ENCODE data around the gene ITGAX. TPM values are rescaled to one million over a fixed set of nuclear protein-coding genes. Genes with fewer than 3 reads are reported as not detected.

Gene ITGAX
- total RNA-seq, 1 experiment from 2014 or later = 1.9 TPM

- ChIA-PET RAD21 (ENCODE audit: low non-redundant PET in 1 of 2, low total read pairs in 2 of 2, uncharacterized antibody in 2 of 2, unreplicated experiment in 2 of 2) (no interaction called here), POLR2A (no interaction called here), CTCF (no interaction called here)
- no peak for TF ChIP-seq ELF1 (IDR thresholded peaks at IDR 0.05; ENCODE audit: borderline replicate concordance, low read depth)
- TF ChIP-seq CBX3 (IDR thresholded peaks at IDR 0.05; ENCODE audit: low read depth) = no peak
- no peak for TF ChIP-seq CTCF (IDR thresholded peaks at IDR 0.05 in 2 of 3, conservative IDR thresholded peaks at IDR 0.05 in 1 of 3; ENCODE audit: borderline replicate concordance in 1 of 3, insufficient read depth in 1 of 3, low read depth in 2 of 3, low read length in 2 of 3)
- TF ChIP-seq EZH2 (IDR thresholded peaks at IDR 0.05) = no peak
- no peaks in the 10 kb centered on the region for H3K27me3 ChIP-seq (ENCODE audit: insufficient read depth, low read length)
- H2AFZ ChIP-seq (ENCODE audit: low read depth, low read length, poor library complexity, severe bottlenecking) = no peak overlapping the region
- peaks cover 0 to 7% of the 10 kb centered on the region in 2 experiments; a peak in 1 of 4 replicates for H3K9me3 ChIP-seq (ENCODE audit: control insufficient read depth in 1 of 2, insufficient read depth in 1 of 2, low read depth in 1 of 2, low read length in 2 of 2)
- no TSS peak for BruUV-seq (replicated peaks)
- H3K9ac ChIP-seq (ENCODE audit: low read length) = no peak overlapping the region
- H3K4me1 ChIP-seq (ENCODE audit: control insufficient read depth in 1 of 2, insufficient read depth in 2 of 2, low read length in 2 of 2) = peaks cover 1 to 10% of the 10 kb centered on the region in 2 experiments
- H3K36me3 ChIP-seq (ENCODE audit: control insufficient read depth in 1 of 2, insufficient read depth in 2 of 2, low read length in 2 of 2) = peaks cover 0 to 14% of the 10 kb centered on the region in 2 experiments; a peak in 1 of 4 replicates
- ATAC-seq = peak; percentile 56
- DNase-seq (ENCODE audit: low read depth, low spot score) = no peak
- H3K4me2 ChIP-seq (ENCODE audit: low read length) = no peak overlapping the region
- no peaks in the 10 kb centered on the region for H4K20me1 ChIP-seq (ENCODE audit: insufficient read depth)
- no peak overlapping the region for H3K4me3 ChIP-seq (replicated peaks in 1 of 2; ENCODE audit: low read depth in 1 of 2, low read length in 2 of 2)
- no peaks in the 10 kb centered on the region for H3K9me2 ChIP-seq (ENCODE audit: insufficient read depth)
- intact Hi-C loops (cut with micrococcal nuclease) = no loop called here
- peaks cover 17% of the 10 kb centered on the region for H3K79me2 ChIP-seq (ENCODE audit: insufficient read depth, low read length)
- no peak overlapping the region for H3K27ac ChIP-seq (ENCODE audit: low read depth, low read length)
Observed at GRCh38 chr16:31397701-31398100, 42.7 kb downstream of the ITGAX start.

DNA sequence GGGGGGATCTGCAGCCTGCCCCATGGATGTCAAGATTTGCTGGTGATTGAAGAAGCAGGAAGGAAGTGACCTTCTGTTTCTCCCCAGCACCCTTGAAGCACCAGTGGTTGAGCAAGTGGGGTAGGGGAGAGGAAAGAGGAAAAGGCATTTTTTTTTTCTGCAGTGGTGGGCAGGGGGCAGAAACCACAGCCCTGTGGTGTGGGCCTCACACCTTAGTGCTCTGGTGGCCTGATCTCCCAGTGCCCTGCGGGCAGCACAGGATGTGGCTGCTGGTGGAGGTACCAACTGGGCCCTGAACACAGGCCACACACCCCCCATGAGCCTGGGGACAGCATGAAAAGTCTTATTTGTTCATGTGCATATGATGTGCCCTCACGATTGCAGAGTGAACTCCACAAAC lies 45.2 kb downstream of the ITGAX start:
- DNase-seq (ENCODE audit: low read depth, low spot score) (no peak), ATAC-seq (no peak)
- ChIA-PET RAD21 (ENCODE audit: low non-redundant PET in 1 of 2, low total read pairs in 2 of 2, uncharacterized antibody in 2 of 2, unreplicated experiment in 2 of 2) (no interaction called here), POLR2A (no interaction called here), CTCF (no interaction called here)
- intact Hi-C loops (cut with micrococcal nuclease) = no loop called here
- Histone ChIP-seq H3K4me1 (ENCODE audit: control insufficient read depth in 1 of 2, insufficient read depth in 2 of 2, low read length in 2 of 2) (peaks cover 9 to 18% of the 10 kb centered on the region in 2 experiments), H3K27me3 (ENCODE audit: insufficient read depth, low read length) (no peaks in the 10 kb centered on the region), H3K4me3 (replicated peaks in 1 of 2; ENCODE audit: low read depth in 1 of 2, low read length in 2 of 2) (no peak overlapping the region), H3K4me2 (ENCODE audit: low read length) (no peak overlapping the region), H3K9me2 (ENCODE audit: insufficient read depth) (no peaks in the 10 kb centered on the region), H3K36me3 (ENCODE audit: control insufficient read depth in 1 of 2, insufficient read depth in 2 of 2, low read length in 2 of 2) (peaks cover 0 to 14% of the 10 kb centered on the region in 2 experiments; a peak in 1 of 4 replicates), H4K20me1 (ENCODE audit: insufficient read depth) (no peaks in the 10 kb centered on the region), H3K27ac (ENCODE audit: low read depth, low read length) (no peak overlapping the region), H3K79me2 (ENCODE audit: insufficient read depth, low read length) (peaks cover 36% of the 10 kb centered on the region), H3K9ac (ENCODE audit: low read length) (no peak overlapping the region), H2AFZ (ENCODE audit: low read depth, low read length, poor library complexity, severe bottlenecking) (no peak overlapping the region), H3K9me3 (ENCODE audit: control insufficient read depth in 1 of 2, insufficient read depth in 1 of 2, low read depth in 1 of 2, low read length in 2 of 2) (peaks cover 0 to 7% of the 10 kb centered on the region in 2 experiments; a peak in 1 of 4 replicates)
- no TSS peak for BruUV-seq (replicated peaks)
- no peak for TF ChIP-seq SRF (IDR thresholded peaks at IDR 0.05; ENCODE audit: low read depth)
- TF ChIP-seq CBX3 (IDR thresholded peaks at IDR 0.05; ENCODE audit: low read depth) = no peak
- no peak for TF ChIP-seq CEBPB (IDR thresholded peaks at IDR 0.05; ENCODE audit: low read depth)
- TF ChIP-seq SIN3A (IDR thresholded peaks at IDR 0.05; ENCODE audit: low read depth) = no peak
- no peak for TF ChIP-seq ZBTB33 (IDR thresholded peaks at IDR 0.05; ENCODE audit: extremely low read depth, insufficient replicate concordance, low read length)
- TF ChIP-seq EZH2 (IDR thresholded peaks at IDR 0.05) = no peak
- TF ChIP-seq RAD21 (IDR thresholded peaks at IDR 0.05; ENCODE audit: low read depth) = no peak
- TF ChIP-seq POLR2AphosphoS5 (IDR thresholded peaks at IDR 0.05; ENCODE audit: low read depth, low read length) = no peak
- no peak for TF ChIP-seq ZFX (IDR thresholded peaks at IDR 0.05)
- TF ChIP-seq JUND (IDR thresholded peaks at IDR 0.05) = no peak
- no peak for TF ChIP-seq SP1 (IDR thresholded peaks at IDR 0.05; ENCODE audit: low read depth)
- TF ChIP-seq EZH2phosphoT487 (IDR thresholded peaks at IDR 0.05; ENCODE audit: borderline replicate concordance) = no peak
- no peak for TF ChIP-seq EGR1 (IDR thresholded peaks at IDR 0.05; ENCODE audit: low read depth)
- no peak for TF ChIP-seq FOSL1 (IDR thresholded peaks at IDR 0.05; ENCODE audit: low read depth)
- no peak for TF ChIP-seq ELF1 (IDR thresholded peaks at IDR 0.05; ENCODE audit: borderline replicate concordance, low read depth)
- TF ChIP-seq ATF3 (IDR thresholded peaks at IDR 0.05) = no peak
- TF ChIP-seq ZNF274 (IDR thresholded peaks at IDR 0.05; ENCODE audit: low read depth, low read length) = no peak
- no peak for TF ChIP-seq YY1 (IDR thresholded peaks at IDR 0.05; ENCODE audit: extremely low read depth, insufficient replicate concordance, low read depth, low read length)
